Measurements from ENCODE around the gene C16orf78.

Gene C16orf78

GRCh38 chr16:49349446-49350168 is 24.0 kb upstream of the C16orf78 start:
- Histone ChIP-seq H3K27me3 (ENCODE audit: insufficient read depth, low read length) (peaks cover 41% of the 10 kb centered on the region), H2AFZ (ENCODE audit: low read length, unreplicated experiment) (no peak overlapping the region), H3K79me2 (ENCODE audit: control insufficient read depth, insufficient read depth, low read length, unreplicated experiment) (no peaks in the 10 kb centered on the region), H3K4me3 (ENCODE audit: low read depth, low read length) (no peak overlapping the region), H3K27ac (ENCODE audit: low read depth, low read length) (no peak overlapping the region), H3K4me1 (ENCODE audit: control insufficient read depth, insufficient read depth, low read length, unreplicated experiment) (no peaks in the 10 kb centered on the region), H3K36me3 (ENCODE audit: insufficient read depth, low read length) (no peaks in the 10 kb centered on the region)

GRCh38 chr16:49350265-49351095 is 23.1 kb upstream of the C16orf78 start:
- H3K27me3 ChIP-seq (ENCODE audit: insufficient read depth, low read length) = peaks cover 43% of the 10 kb centered on the region
- H3K36me3 ChIP-seq (ENCODE audit: insufficient read depth, low read length) = no peaks in the 10 kb centered on the region
- no peaks in the 10 kb centered on the region for H3K4me1 ChIP-seq (ENCODE audit: control insufficient read depth, insufficient read depth, low read length, unreplicated experiment)
- H3K79me2 ChIP-seq (ENCODE audit: control insufficient read depth, insufficient read depth, low read length, unreplicated experiment) = no peaks in the 10 kb centered on the region
- H3K27ac ChIP-seq (ENCODE audit: low read depth, low read length) = no peak overlapping the region
- H3K4me3 ChIP-seq (ENCODE audit: low read depth, low read length) = no peak overlapping the region
- no peak overlapping the region for H2AFZ ChIP-seq (ENCODE audit: low read length, unreplicated experiment)

GRCh38 chr16:49351096-49351487 is 22.5 kb upstream of the C16orf78 start:
- Histone ChIP-seq H2AFZ (ENCODE audit: low read length, unreplicated experiment) (no peak overlapping the region), H3K36me3 (ENCODE audit: insufficient read depth, low read length) (no peaks in the 10 kb centered on the region), H3K27me3 (ENCODE audit: insufficient read depth, low read length) (peaks cover 50% of the 10 kb centered on the region), H3K4me1 (ENCODE audit: control insufficient read depth, insufficient read depth, low read length, unreplicated experiment) (no peaks in the 10 kb centered on the region), H3K4me3 (ENCODE audit: low read depth, low read length) (no peak overlapping the region), H3K27ac (ENCODE audit: low read depth, low read length) (no peak overlapping the region), H3K79me2 (ENCODE audit: control insufficient read depth, insufficient read depth, low read length, unreplicated experiment) (no peaks in the 10 kb centered on the region)

- Histone ChIP-seq H2AFZ (ENCODE audit: low read length, unreplicated experiment) (no peak overlapping the region), H3K4me3 (ENCODE audit: low read depth, low read length) (no peak overlapping the region), H3K27me3 (ENCODE audit: insufficient read depth, low read length) (peaks cover 56% of the 10 kb centered on the region), H3K27ac (ENCODE audit: low read depth, low read length) (no peak overlapping the region), H3K4me1 (ENCODE audit: control insufficient read depth, insufficient read depth, low read length, unreplicated experiment) (no peaks in the 10 kb centered on the region), H3K36me3 (ENCODE audit: insufficient read depth, low read length) (no peaks in the 10 kb centered on the region), H3K79me2 (ENCODE audit: control insufficient read depth, insufficient read depth, low read length, unreplicated experiment) (no peaks in the 10 kb centered on the region)
Observed at GRCh38 chr16:49352892-49353291, 20.7 kb upstream of the C16orf78 start.

- Histone ChIP-seq H3K4me1 (ENCODE audit: control insufficient read depth, insufficient read depth, low read length, unreplicated experiment) (no peaks in the 10 kb centered on the region), H3K4me3 (ENCODE audit: low read depth, low read length) (no peak overlapping the region), H3K79me2 (ENCODE audit: control insufficient read depth, insufficient read depth, low read length, unreplicated experiment) (no peaks in the 10 kb centered on the region), H3K27me3 (ENCODE audit: insufficient read depth, low read length) (peaks cover 57% of the 10 kb centered on the region), H3K36me3 (ENCODE audit: insufficient read depth, low read length) (no peaks in the 10 kb centered on the region), H3K27ac (ENCODE audit: low read depth, low read length) (no peak overlapping the region), H2AFZ (ENCODE audit: low read length, unreplicated experiment) (no peak overlapping the region)
Observed at GRCh38 chr16:49353680-49354079, 19.9 kb upstream of the C16orf78 start.

- no peak overlapping the region for H3K4me3 ChIP-seq (ENCODE audit: low read depth, low read length)
- H2AFZ ChIP-seq (ENCODE audit: low read length, unreplicated experiment) = no peak overlapping the region
- H3K27me3 ChIP-seq (ENCODE audit: insufficient read depth, low read length) = peaks cover 55% of the 10 kb centered on the region
- no peaks in the 10 kb centered on the region for H3K79me2 ChIP-seq (ENCODE audit: control insufficient read depth, insufficient read depth, low read length, unreplicated experiment)
- no peaks in the 10 kb centered on the region for H3K4me1 ChIP-seq (ENCODE audit: control insufficient read depth, insufficient read depth, low read length, unreplicated experiment)
- H3K36me3 ChIP-seq (ENCODE audit: insufficient read depth, low read length) = no peaks in the 10 kb centered on the region
- no peak overlapping the region for H3K27ac ChIP-seq (ENCODE audit: low read depth, low read length)
Observed at GRCh38 chr16:49354101-49354500, 19.5 kb upstream of the C16orf78 start.

GRCh38 chr16:49354991-49355390 is 18.6 kb upstream of the C16orf78 start:
- no peaks in the 10 kb centered on the region for H3K36me3 ChIP-seq (ENCODE audit: insufficient read depth, low read length)
- H3K27ac ChIP-seq (ENCODE audit: low read depth, low read length) = no peak overlapping the region
- H3K4me3 ChIP-seq (ENCODE audit: low read depth, low read length) = no peak overlapping the region
- H3K4me1 ChIP-seq (ENCODE audit: control insufficient read depth, insufficient read depth, low read length, unreplicated experiment) = no peaks in the 10 kb centered on the region
- H3K27me3 ChIP-seq (ENCODE audit: insufficient read depth, low read length) = peaks cover 50% of the 10 kb centered on the region
- no peak overlapping the region for H2AFZ ChIP-seq (ENCODE audit: low read length, unreplicated experiment)
- H3K79me2 ChIP-seq (ENCODE audit: control insufficient read depth, insufficient read depth, low read length, unreplicated experiment) = no peaks in the 10 kb centered on the region

GRCh38 chr16:49355933-49356665 is 17.5 kb upstream of the C16orf78 start:
- H2AFZ ChIP-seq (ENCODE audit: low read length, unreplicated experiment) = no peak overlapping the region
- peaks cover 44% of the 10 kb centered on the region for H3K27me3 ChIP-seq (ENCODE audit: insufficient read depth, low read length)
- no peaks in the 10 kb centered on the region for H3K79me2 ChIP-seq (ENCODE audit: control insufficient read depth, insufficient read depth, low read length, unreplicated experiment)
- H3K4me1 ChIP-seq (ENCODE audit: control insufficient read depth, insufficient read depth, low read length, unreplicated experiment) = no peaks in the 10 kb centered on the region
- H3K27ac ChIP-seq (ENCODE audit: low read depth, low read length) = no peak overlapping the region
- no peaks in the 10 kb centered on the region for H3K36me3 ChIP-seq (ENCODE audit: insufficient read depth, low read length)
- no peak overlapping the region for H3K4me3 ChIP-seq (ENCODE audit: low read depth, low read length)

GRCh38 chr16:49356728-49357488 is 16.7 kb upstream of the C16orf78 start:
- Histone ChIP-seq H3K27me3 (ENCODE audit: insufficient read depth, low read length) (peaks cover 37% of the 10 kb centered on the region), H3K79me2 (ENCODE audit: control insufficient read depth, insufficient read depth, low read length, unreplicated experiment) (no peaks in the 10 kb centered on the region), H3K36me3 (ENCODE audit: insufficient read depth, low read length) (no peaks in the 10 kb centered on the region), H3K4me3 (ENCODE audit: low read depth, low read length) (no peak overlapping the region), H3K4me1 (ENCODE audit: control insufficient read depth, insufficient read depth, low read length, unreplicated experiment) (no peaks in the 10 kb centered on the region), H3K27ac (ENCODE audit: low read depth, low read length) (no peak overlapping the region), H2AFZ (ENCODE audit: low read length, unreplicated experiment) (no peak overlapping the region)

- H2AFZ ChIP-seq (ENCODE audit: low read length, unreplicated experiment) = no peak overlapping the region
- H3K27ac ChIP-seq (ENCODE audit: low read depth, low read length) = no peak overlapping the region
- H3K4me3 ChIP-seq (ENCODE audit: low read depth, low read length) = no peak overlapping the region
- no peaks in the 10 kb centered on the region for H3K4me1 ChIP-seq (ENCODE audit: control insufficient read depth, insufficient read depth, low read length, unreplicated experiment)
- H3K36me3 ChIP-seq (ENCODE audit: insufficient read depth, low read length) = no peaks in the 10 kb centered on the region
- peaks cover 33% of the 10 kb centered on the region for H3K27me3 ChIP-seq (ENCODE audit: insufficient read depth, low read length)
- no peaks in the 10 kb centered on the region for H3K79me2 ChIP-seq (ENCODE audit: control insufficient read depth, insufficient read depth, low read length, unreplicated experiment)
Observed at GRCh38 chr16:49359591-49359990, 14.0 kb upstream of the C16orf78 start.

Measured in ACC112 (cell line).